GM21529 (cell line): ENCODE data around the gene ARHGAP32.

Experiments
- ATAC-seq: cut with Tn5 transposase; IDR thresholded peaks from one replicate; pipeline ENCODE4 v1.9.1; 2021; ENCODE audit not compliant: unreplicated experiment

The ARHGAP32 gene

GRCh38 chr11:129192150-129192549, at the start of gene ARHGAP32:
Gene ARHGAP32 (minus strand): TSS chr11:129192325. CDS start chr11:129192198, 127 bp downstream.
- no peak for ATAC-seq

GRCh38 chr11:129239207-129239606, 47.1 kb upstream of the ARHGAP32 start:
- no peak for ATAC-seq

GRCh38 chr11:129237880-129238638, 45.9 kb upstream of the ARHGAP32 start:
- peak; percentile 49 for ATAC-seq

- ATAC-seq = no peak
Measured at GRCh38 chr11:129237456-129237855, 45.3 kb upstream of the ARHGAP32 start.

- ATAC-seq = no peak
Measured at GRCh38 chr11:129236850-129237249, 44.7 kb upstream of the ARHGAP32 start.

GRCh38 chr11:129234978-129235377, 42.9 kb upstream of the ARHGAP32 start:
- no peak for ATAC-seq

GRCh38 chr11:129230006-129230405, 37.9 kb upstream of the ARHGAP32 start:
- ATAC-seq = no peak

GRCh38 chr11:129226207-129226798, 34.2 kb upstream of the ARHGAP32 start:
- no peak for ATAC-seq

GRCh38 chr11:129225190-129225589, 33.1 kb upstream of the ARHGAP32 start:
- ATAC-seq = no peak

GRCh38 chr11:129224538-129224937, 32.4 kb upstream of the ARHGAP32 start:
- ATAC-seq = no peak

GRCh38 chr11:129223701-129224149, 31.6 kb upstream of the ARHGAP32 start:
- no peak for ATAC-seq

- no peak for ATAC-seq
Measured at GRCh38 chr11:129223260-129223659, 31.1 kb upstream of the ARHGAP32 start.

GRCh38 chr11:129222158-129222557, 30.0 kb upstream of the ARHGAP32 start:
- no peak for ATAC-seq

- ATAC-seq = no peak
Measured at GRCh38 chr11:129215506-129216245, 23.6 kb upstream of the ARHGAP32 start.

GRCh38 chr11:129214710-129215295, 22.7 kb upstream of the ARHGAP32 start:
- ATAC-seq = no peak

GRCh38 chr11:129213261-129213660, 21.1 kb upstream of the ARHGAP32 start:
- ATAC-seq = no peak

GRCh38 chr11:129211397-129211796, 19.3 kb upstream of the ARHGAP32 start:
- no peak for ATAC-seq

GRCh38 chr11:129210831-129211181, 18.7 kb upstream of the ARHGAP32 start:
- no peak for ATAC-seq

- no peak for ATAC-seq
Measured at GRCh38 chr11:129209891-129210830, 18.0 kb upstream of the ARHGAP32 start.

- ATAC-seq = no peak
Measured at GRCh38 chr11:129208863-129209262, 16.7 kb upstream of the ARHGAP32 start.
